Measurements from ENCODE around the gene ALKBH8.

GRCh38 chr11:107501713-107502112 lies 63.8 kb downstream of the ALKBH8 start:
- TF ChIP-seq, protein P1, sequence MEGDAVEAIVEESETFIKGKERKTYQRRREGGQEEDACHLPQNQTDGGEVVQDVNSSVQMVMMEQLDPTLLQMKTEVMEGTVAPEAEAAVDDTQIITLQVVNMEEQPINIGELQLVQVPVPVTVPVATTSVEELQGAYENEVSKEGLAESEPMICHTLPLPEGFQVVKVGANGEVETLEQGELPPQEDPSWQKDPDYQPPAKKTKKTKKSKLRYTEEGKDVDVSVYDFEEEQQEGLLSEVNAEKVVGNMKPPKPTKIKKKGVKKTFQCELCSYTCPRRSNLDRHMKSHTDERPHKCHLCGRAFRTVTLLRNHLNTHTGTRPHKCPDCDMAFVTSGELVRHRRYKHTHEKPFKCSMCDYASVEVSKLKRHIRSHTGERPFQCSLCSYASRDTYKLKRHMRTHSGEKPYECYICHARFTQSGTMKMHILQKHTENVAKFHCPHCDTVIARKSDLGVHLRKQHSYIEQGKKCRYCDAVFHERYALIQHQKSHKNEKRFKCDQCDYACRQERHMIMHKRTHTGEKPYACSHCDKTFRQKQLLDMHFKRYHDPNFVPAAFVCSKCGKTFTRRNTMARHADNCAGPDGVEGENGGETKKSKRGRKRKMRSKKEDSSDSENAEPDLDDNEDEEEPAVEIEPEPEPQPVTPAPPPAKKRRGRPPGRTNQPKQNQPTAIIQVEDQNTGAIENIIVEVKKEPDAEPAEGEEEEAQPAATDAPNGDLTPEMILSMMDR (IDR thresholded peaks at IDR 0.05; ENCODE audit: insufficient read depth, low read length, poor library complexity, severe bottlenecking) = no peak
- no peak for TF ChIP-seq EZH2phosphoT487 (conservative IDR thresholded peaks at IDR 0.05; ENCODE audit: low read length)
